T1000 (cell line): ENCODE data around the gene NEU4.

ENCODE experiments used
- DNase-seq: peaks from one replicate; lab custom pipeline; 2025; ENCODE audit warnings: mixed read lengths; lab: John Stamatoyannopoulos, UW

The NEU4 gene

GRCh38 chr2:241852116-241852980 lies 43.4 kb downstream of the NEU4 start:
- no peak for DNase-seq

GRCh38 chr2:241852981-241853631 lies 44.1 kb downstream of the NEU4 start:
- no peak for DNase-seq

GRCh38 chr2:241853651-241854341 lies 44.8 kb downstream of the NEU4 start:
- no peak for DNase-seq

- no peak for DNase-seq
These were observed 45.6 kb downstream of the NEU4 start for GRCh38 chr2:241854342-241855244.

- DNase-seq: no peak
These were observed 46.4 kb downstream of the NEU4 start for GRCh38 chr2:241855245-241855887.

GRCh38 chr2:241855888-241856422 lies 47.0 kb downstream of the NEU4 start:
- DNase-seq: no peak

GRCh38 chr2:241857041-241857541 lies 48.1 kb downstream of the NEU4 start:
- DNase-seq: no peak

- DNase-seq: no peak
These were observed 48.7 kb downstream of the NEU4 start for GRCh38 chr2:241857572-241858121.

GRCh38 chr2:241858206-241859016 lies 49.4 kb downstream of the NEU4 start, which contains the start of gene PDCD1:
Gene PDCD1, minus strand, starts transcription at chr2:241858894. Its CDS starts 56 bp downstream, at chr2:241858838.
- DNase-seq: no peak

GRCh38 chr2:241859017-241859435 lies 50.0 kb downstream of the NEU4 start:
- no peak for DNase-seq

GRCh38 chr2:241859436-241860183 lies 50.6 kb downstream of the NEU4 start:
- DNase-seq: no peak

- no peak for DNase-seq
These were observed 51.4 kb downstream of the NEU4 start for GRCh38 chr2:241860184-241861078.

- no peak for DNase-seq
These were observed 52.3 kb downstream of the NEU4 start for GRCh38 chr2:241861264-241861663.

- no peak for DNase-seq
These were observed 53.1 kb downstream of the NEU4 start for GRCh38 chr2:241862093-241862492.

- no peak for DNase-seq
These were observed 54.0 kb downstream of the NEU4 start for GRCh38 chr2:241862775-241863535.

- DNase-seq: no peak
These were observed 54.6 kb downstream of the NEU4 start for GRCh38 chr2:241863536-241863954.
